Stimulated activated CD4-positive, alpha-beta T cell treated with anti-CD3 and anti-CD28 coated beads, Interleukin-1b, Interleukin-23, amount 100 ng/mL, for 4 hours (primary cell): ENCODE data around the gene OR2A2.
A peak's percentile ranks its signal among the peaks of the same experiment; 100 is the strongest.
"Not testable (repeated sequence)": the region's sequence is repeated elsewhere in the genome, so short reads cannot be mapped to it uniquely, and the experiment has no call there.

Source experiments
- DNase-seq, 2 donors: peaks; one replicate each; pipeline ENCODE4 v3.0.0-alpha.2; 2020; ENCODE audit warnings: low read depth in 2 of 2

OR2A2 gene, protein sequence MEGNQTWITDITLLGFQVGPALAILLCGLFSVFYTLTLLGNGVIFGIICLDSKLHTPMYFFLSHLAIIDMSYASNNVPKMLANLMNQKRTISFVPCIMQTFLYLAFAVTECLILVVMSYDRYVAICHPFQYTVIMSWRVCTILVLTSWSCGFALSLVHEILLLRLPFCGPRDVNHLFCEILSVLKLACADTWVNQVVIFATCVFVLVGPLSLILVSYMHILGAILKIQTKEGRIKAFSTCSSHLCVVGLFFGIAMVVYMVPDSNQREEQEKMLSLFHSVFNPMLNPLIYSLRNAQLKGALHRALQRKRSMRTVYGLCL

DNA sequence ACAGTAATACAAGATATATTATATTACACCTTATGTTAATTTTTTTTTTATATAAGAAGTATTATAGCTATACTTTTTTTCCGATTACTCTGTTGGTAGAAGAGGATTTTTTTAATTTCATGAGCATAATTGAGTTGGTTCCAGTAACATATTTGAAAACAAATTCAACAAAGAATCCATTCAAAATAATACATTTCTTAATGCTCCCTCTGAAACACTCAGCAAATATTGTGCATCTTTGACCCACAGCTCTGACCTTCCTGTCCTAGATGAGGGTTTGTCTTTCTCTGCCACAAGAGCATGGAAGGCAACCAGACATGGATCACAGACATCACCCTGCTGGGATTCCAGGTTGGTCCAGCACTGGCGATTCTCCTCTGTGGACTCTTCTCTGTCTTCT is at the start of gene OR2A2:
Gene OR2A2 (plus strand): TSS at position 301 of the 400 bp plus-strand sequence. CDS start 0 bp downstream, at position 301.
- DNase-seq = no peak

DNA sequence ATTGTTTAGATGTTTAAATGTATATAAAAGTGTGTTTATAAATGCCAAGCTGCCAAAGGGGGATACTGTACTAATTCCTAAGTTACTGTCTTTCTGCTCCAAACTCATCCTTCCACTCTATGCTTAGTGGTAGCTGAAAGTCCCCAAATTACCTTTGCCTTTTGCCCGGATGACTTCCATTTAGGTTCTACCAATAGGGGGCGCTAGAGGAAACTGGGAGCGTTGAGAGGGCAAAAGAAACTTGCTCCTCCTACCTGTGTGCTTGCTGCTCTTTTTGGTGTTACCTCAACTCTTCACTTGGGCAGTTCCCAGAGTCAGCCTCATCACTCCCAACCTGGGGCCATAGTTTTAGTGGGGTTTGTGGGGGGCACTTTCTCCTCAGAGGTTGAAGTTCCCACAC is 45.7 kb upstream of the OR2A2 start:
- no peak for DNase-seq

- DNase-seq = no peak
Measured at GRCh38 chr7:144069511-144069910, 39.9 kb upstream of the OR2A2 start, which contains the start of gene OR2A25. TSS of gene OR2A25 (plus strand) at chr7:144069811. CDS start at chr7:144074220, 4,409 bp downstream.

- no peak for DNase-seq
Measured at GRCh38 chr7:144069953-144070352, 39.4 kb upstream of the OR2A2 start.

DNA sequence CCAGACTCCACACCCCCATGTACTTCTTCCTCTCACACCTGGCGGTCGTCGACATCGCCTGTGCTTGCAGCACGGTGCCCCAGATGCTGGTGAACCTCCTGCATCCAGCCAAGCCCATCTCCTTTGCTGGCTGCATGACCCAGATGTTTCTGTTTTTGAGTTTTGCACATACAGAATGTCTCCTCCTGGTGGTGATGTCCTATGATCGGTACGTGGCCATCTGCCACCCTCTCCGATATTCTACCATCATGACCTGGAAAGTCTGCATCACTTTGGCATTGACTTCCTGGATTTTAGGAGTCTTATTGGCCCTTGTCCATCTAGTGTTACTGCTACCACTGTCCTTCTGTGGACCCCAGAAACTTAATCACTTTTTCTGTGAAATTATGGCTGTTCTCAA is 35.0 kb upstream of the OR2A2 start:
- no peak for DNase-seq

GRCh38 chr7:144085978-144086377 is 23.4 kb upstream of the OR2A2 start, which contains the start of gene OR2A12:
TSS of gene OR2A12 (plus strand) at chr7:144086278. CDS start at chr7:144095108, 8,830 bp downstream.
- DNase-seq = no peak

DNA sequence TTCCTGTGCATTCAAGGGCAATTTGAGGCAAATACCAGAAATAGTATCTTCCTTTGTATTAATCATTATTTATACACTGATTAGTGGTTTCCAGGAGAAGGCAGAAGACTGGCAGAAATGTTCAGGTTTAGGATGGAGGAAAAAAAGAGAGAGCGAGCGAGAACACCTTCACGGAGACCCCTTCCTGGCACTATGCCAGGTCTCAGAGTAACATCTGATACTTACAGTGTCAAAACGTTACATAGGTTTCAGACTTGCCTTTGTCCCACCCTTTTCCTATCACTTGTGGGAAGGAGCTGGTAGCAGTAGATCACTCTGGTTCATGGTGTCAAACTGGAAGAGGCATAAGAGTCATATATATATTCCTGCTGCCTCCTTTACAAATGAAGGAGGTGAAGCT is 22.7 kb upstream of the OR2A2 start:
- no peak for DNase-seq

GRCh38 chr7:144087230-144087629 is 22.2 kb upstream of the OR2A2 start:
- DNase-seq = no peak

GRCh38 chr7:144090667-144091066 is 18.7 kb upstream of the OR2A2 start:
- DNase-seq = no peak

- no peak for DNase-seq
Measured at GRCh38 chr7:144098776-144099175, 10.6 kb upstream of the OR2A2 start.

- DNase-seq = no peak
Measured at GRCh38 chr7:144100607-144101006, 8.8 kb upstream of the OR2A2 start.

GRCh38 chr7:144102041-144102440 is 7.3 kb upstream of the OR2A2 start:
- DNase-seq = no peak

DNA sequence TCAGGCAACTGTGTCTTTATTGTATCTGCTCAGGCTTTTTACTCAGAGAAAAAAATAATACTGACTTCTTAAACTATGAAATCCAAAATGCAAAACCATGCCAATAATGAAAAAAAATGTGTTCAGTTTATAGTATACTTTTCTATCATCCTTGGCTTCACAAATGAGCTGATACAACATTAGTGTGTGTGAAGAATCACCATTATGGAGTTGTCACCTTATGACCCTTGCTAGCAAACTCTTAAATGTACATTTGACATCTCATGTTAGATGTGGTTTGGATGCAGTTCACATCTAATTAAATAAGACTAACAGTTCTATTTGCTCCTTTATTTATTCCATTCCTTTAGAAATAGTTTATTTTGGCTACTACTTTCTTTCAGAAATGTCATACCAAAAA is 4.2 kb upstream of the OR2A2 start:
- no peak for DNase-seq

DNA sequence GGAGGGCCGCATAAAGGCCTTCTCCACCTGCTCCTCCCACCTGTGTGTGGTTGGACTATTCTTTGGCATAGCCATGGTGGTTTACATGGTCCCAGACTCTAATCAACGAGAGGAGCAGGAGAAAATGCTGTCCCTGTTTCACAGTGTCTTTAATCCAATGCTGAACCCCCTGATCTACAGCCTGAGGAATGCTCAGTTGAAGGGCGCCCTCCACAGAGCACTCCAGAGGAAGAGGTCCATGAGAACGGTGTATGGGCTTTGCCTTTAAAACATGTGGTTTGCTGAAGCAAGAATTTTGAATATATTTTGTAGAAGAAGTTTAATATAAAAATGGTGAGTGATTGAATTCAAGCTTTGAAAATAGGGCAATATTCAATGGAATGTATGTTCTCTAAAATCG is 889 bp downstream of the OR2A2 start:
- no peak for DNase-seq

- DNase-seq = no peak
Measured at GRCh38 chr7:144113651-144114050, 4.3 kb downstream of the OR2A2 start.

DNA sequence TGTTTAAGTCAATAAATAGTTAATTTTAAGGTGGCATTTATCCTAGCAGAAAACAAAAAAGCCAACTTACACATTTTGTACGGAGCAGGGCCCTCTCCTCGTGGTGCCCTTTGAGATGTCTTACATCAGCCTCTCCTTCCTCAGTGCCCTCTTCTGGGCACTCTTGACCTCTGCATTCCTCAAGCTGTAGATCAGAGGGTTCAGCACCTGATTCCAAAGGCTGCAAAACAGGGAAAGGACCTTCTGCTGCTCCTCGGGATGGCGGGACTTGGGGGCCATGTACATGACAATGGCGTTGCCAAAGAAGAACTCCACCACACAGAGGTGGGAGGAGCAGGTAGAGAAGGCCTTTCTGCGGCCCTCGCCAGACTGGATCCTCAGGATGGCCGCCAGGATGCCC is 9.0 kb downstream of the OR2A2 start:
- no peak for DNase-seq

GRCh38 chr7:144122876-144123275 is 13.5 kb downstream of the OR2A2 start, which contains the start of gene OR2A14:
TSS of gene OR2A14 (plus strand) at chr7:144123176. CDS start at chr7:144129113, 5,937 bp downstream.
- no peak for DNase-seq

GRCh38 chr7:144127714-144128334 is 18.4 kb downstream of the OR2A2 start:
- peak; percentile 85 to 94 for DNase-seq

DNA sequence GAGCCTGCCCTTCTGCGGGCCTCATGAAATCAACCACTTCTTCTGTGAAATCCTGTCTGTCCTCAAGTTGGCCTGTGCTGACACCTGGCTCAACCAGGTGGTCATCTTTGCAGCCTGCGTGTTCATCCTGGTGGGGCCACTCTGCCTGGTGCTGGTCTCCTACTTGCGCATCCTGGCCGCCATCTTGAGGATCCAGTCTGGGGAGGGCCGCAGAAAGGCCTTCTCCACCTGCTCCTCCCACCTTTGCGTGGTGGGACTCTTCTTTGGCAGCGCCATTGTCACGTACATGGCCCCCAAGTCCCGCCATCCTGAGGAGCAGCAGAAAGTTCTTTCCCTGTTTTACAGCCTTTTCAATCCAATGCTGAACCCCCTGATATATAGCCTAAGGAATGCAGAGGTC is 20.2 kb downstream of the OR2A2 start:
- DNase-seq = not testable (repeated sequence)

GRCh38 chr7:144130730-144131129 is 21.3 kb downstream of the OR2A2 start:
- no peak for DNase-seq

GRCh38 chr7:144132262-144132661 is 22.9 kb downstream of the OR2A2 start:
- DNase-seq = no peak

DNA sequence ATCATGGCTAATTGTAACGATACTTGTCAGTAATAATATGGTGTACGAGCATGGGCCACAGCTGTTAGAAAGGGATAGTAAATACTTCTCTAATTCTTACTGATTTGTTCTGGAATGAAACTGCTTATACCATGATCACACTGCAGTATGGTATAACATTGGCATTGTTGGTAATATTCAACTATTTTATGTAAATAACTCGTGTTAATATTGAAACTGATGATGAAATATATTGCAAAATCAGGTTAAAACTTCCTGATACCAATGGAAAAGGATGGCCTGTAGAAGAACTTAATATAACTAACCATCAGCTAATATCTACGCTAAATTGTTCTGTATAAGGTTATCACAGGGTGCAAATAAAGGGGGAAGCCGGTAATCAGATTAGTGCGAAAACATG is 23.9 kb downstream of the OR2A2 start:
- DNase-seq = no peak

DNA sequence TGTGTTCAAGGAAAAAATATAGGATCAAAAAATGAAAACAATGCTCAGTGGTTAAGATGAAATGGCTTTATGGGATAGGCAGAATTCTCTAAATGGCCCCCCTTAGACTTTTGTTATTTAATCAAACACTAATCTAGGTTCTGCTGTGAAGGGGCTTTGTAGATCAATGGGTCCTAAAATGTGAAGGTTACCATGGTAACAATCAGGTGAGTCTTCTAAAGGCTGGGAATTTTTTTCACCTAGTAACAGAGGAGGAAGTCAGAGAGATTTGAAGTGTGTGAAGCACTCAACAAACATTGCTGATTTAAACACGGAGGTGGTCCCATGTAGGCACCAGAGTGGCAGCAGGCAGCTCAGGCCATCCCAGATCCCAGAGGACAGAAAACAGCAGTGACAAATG is 24.7 kb downstream of the OR2A2 start:
- no peak for DNase-seq
